Myocyte (in vitro differentiated cells): ENCODE measurements around the gene SHLD3. TPM values are rescaled to one million over a fixed set of nuclear protein-coding genes. Genes with fewer than 3 reads are reported as not detected.
"Not testable (repeated sequence)": the region's sequence is repeated elsewhere in the genome, so short reads cannot be mapped to it uniquely, and the experiment has no call there.

ENCODE experiments used
- DNase-seq: peaks from one replicate; pipeline ENCODE4 v3.0.0-alpha.2; 2012; ENCODE audit warnings: low read depth
- total RNA-seq: library from RNA; depleted of rRNA; stranded (reverse); fragments of >200 nt; gene quantifications from 2 replicates; pipeline ENCODE4 v1.2.3, GENCODE V29; 2014

The SHLD3 gene
- total RNA-seq, 1 donor from 2014 or later: 2.5 TPM

DNA sequence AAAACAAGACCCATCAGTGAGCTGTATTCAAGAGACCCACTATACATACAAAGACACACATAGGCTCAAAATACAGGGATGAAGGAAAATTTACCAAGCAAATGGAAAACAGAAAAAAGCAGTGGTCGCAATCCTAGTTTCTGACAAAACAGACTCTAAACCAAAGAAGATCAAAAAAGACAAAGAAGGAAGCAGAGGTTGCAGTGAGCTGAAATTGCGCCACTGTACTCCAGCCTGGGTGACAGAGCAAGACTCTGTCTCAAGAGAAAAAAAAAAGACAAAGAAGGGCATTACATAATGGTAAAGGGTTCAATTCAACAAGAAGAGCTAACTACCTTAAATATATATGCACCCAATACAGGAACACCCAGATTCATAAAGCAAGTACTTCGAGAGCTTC is 51.2 kb downstream of the SHLD3 start:
- not testable (repeated sequence) for DNase-seq

Other genes with a start within 250 kb of the SHLD3 start
- gene ADAMTS6, start 143.1 kb upstream of the SHLD3 start, total RNA-seq: 13.2 and 17.0 TPM in 2 replicates
- 0.96 and 1.5 TPM in 2 replicates for gene CENPK, start 61.9 kb upstream of the SHLD3 start, total RNA-seq
- gene PPWD1, start 61.7 kb upstream of the SHLD3 start, total RNA-seq: 24.2 and 25.4 TPM in 2 replicates
- 25.9 and 30.4 TPM in 2 replicates for gene TRIM23, start 694 bp upstream of the SHLD3 start, total RNA-seq
- 36.5 and 52.1 TPM in 2 replicates for gene TRAPPC13, start within 50 bp of the SHLD3 start, total RNA-seq
- 8.7 and 24.7 TPM in 2 replicates for gene SGTB, start 97.1 kb downstream of the SHLD3 start, total RNA-seq
- gene NLN, start 97.2 kb downstream of the SHLD3 start, total RNA-seq: 26.3 and 31.1 TPM in 2 replicates